Smooth muscle cell of the coronary artery (primary cell): Measurements from ENCODE around the gene CCT2. TPM values are rescaled to one million over a fixed set of nuclear protein-coding genes. Genes with fewer than 3 reads are reported as not detected.

Experiments
- total RNA-seq: library from RNA; depleted of rRNA; stranded (reverse); fragments of >200 nt; gene quantifications from 2 replicates; pipeline ENCODE4 v1.2.3, GENCODE V29; 2014; ENCODE audit warnings: low replicate concordance

The CCT2 gene
- total RNA-seq = 113 and 228 TPM in 2 replicates

GRCh38 chr12:69585189-69586062 is at the start of gene CCT2:
Gene CCT2, plus strand, starts transcription at chr12:69585459. Its CDS starts 63 bp downstream, at chr12:69585522.

GRCh38 chr12:69610729-69611128 is 25.5 kb downstream of the CCT2 start, which contains the start of gene LRRC10:
Gene LRRC10, minus strand, starts transcription at chr12:69610907. Its CDS starts 69 bp downstream, at chr12:69610838.

Other genes with a start within 250 kb of the CCT2 start
- gene LYZ, start 237.1 kb upstream of the CCT2 start, total RNA-seq = 0.08 TPM in 1 of 2 replicates, not detected in the other
- gene YEATS4, start 225.7 kb upstream of the CCT2 start, total RNA-seq = 6.7 and 10.7 TPM in 2 replicates
- 13.5 and 40.9 TPM in 2 replicates for gene FRS2, start 115.1 kb upstream of the CCT2 start, total RNA-seq
- gene LRRC10, start 25.4 kb downstream of the CCT2 start, total RNA-seq = not detected in 2 replicates
- 0.08 TPM in 1 of 2 replicates, not detected in the other for gene BEST3, start 113.8 kb downstream of the CCT2 start, total RNA-seq
- 1.9 and 4.4 TPM in 2 replicates for gene RAB3IP, start 153.4 kb downstream of the CCT2 start, total RNA-seq
- gene MYRFL, start 239.8 kb downstream of the CCT2 start, total RNA-seq = not detected in 2 replicates